ENCODE results near the gene IGLL5.
"Not testable (repeated sequence)": the region's sequence is repeated elsewhere in the genome, so short reads cannot be mapped to it uniquely, and the experiment has no call there.

The IGLL5 gene

GRCh38 chr22:22899342-22900080, 11.9 kb downstream of the IGLL5 start:
- DNase-seq, result not testable (repeated sequence)

- not testable (repeated sequence) for DNase-seq
These were observed 13.1 kb downstream of the IGLL5 start for GRCh38 chr22:22900527-22901205.

- DNase-seq, result no peak
These were observed 14.1 kb downstream of the IGLL5 start for GRCh38 chr22:22901578-22902218.

GRCh38 chr22:22902247-22903001, 14.8 kb downstream of the IGLL5 start:
- DNase-seq, result no peak

GRCh38 chr22:22903355-22903777, 15.8 kb downstream of the IGLL5 start:
- DNase-seq, result no peak

- DNase-seq, result not testable (repeated sequence)
These were observed 16.2 kb downstream of the IGLL5 start for GRCh38 chr22:22903781-22904192.

GRCh38 chr22:22904736-22905135, 17.1 kb downstream of the IGLL5 start:
- not testable (repeated sequence) for DNase-seq

- not testable (repeated sequence) for DNase-seq
These were observed 18.8 kb downstream of the IGLL5 start for GRCh38 chr22:22906391-22906790.

GRCh38 chr22:22906907-22907550, 19.4 kb downstream of the IGLL5 start:
- DNase-seq, result no peak

GRCh38 chr22:22907551-22908494, 20.2 kb downstream of the IGLL5 start:
- DNase-seq, result no peak

- DNase-seq, result no peak
These were observed 20.9 kb downstream of the IGLL5 start for GRCh38 chr22:22908495-22908861.

- DNase-seq, result no peak
These were observed 21.5 kb downstream of the IGLL5 start for GRCh38 chr22:22908941-22909604.

- no peak for DNase-seq
These were observed 22.1 kb downstream of the IGLL5 start for GRCh38 chr22:22909605-22910271.

- no peak for DNase-seq
These were observed 22.9 kb downstream of the IGLL5 start for GRCh38 chr22:22910272-22911240.

GRCh38 chr22:22911327-22912134, 23.9 kb downstream of the IGLL5 start:
- DNase-seq, result no peak

- DNase-seq, result no peak
These were observed 24.7 kb downstream of the IGLL5 start for GRCh38 chr22:22912135-22912987.
